ENCODE data around the gene PPIL6.

PPIL6 gene

GRCh38 chr6:109428889-109429477 is 11.4 kb downstream of the PPIL6 start:
- no peak for TF ChIP-seq CTCF (IDR thresholded peaks at IDR 0.05; ENCODE audit: low read depth, low read length, missing control alignments)
- DNase-seq (ENCODE audit: low read depth): no peak
- no peak overlapping the region for H3K4me3 ChIP-seq (ENCODE audit: low read depth, low read length)

GRCh38 chr6:109424946-109425345 is 15.5 kb downstream of the PPIL6 start:
- H3K4me3 ChIP-seq (ENCODE audit: low read depth, low read length): no peak overlapping the region
- DNase-seq (ENCODE audit: low read depth): no peak
- no peak for TF ChIP-seq CTCF (IDR thresholded peaks at IDR 0.05; ENCODE audit: low read depth, low read length, missing control alignments)

- TF ChIP-seq CTCF (IDR thresholded peaks at IDR 0.05; ENCODE audit: low read depth, low read length, missing control alignments): no peak
- no peak overlapping the region for H3K4me3 ChIP-seq (ENCODE audit: low read depth, low read length)
These were observed 19.2 kb downstream of the PPIL6 start for GRCh38 chr6:109421184-109421583.

GRCh38 chr6:109420751-109421150 is 19.7 kb downstream of the PPIL6 start:
- DNase-seq (ENCODE audit: low read depth): no peak
- H3K4me3 ChIP-seq (ENCODE audit: low read depth, low read length): no peak overlapping the region
- no peak for TF ChIP-seq CTCF (IDR thresholded peaks at IDR 0.05; ENCODE audit: low read depth, low read length, missing control alignments)

More at GRCh38 chr6:109421184-109421583, 19.2 kb downstream of the PPIL6 start:
- no peak for DNase-seq (ENCODE audit: low read depth)

- no peak for TF ChIP-seq CTCF (IDR thresholded peaks at IDR 0.05; ENCODE audit: low read depth, low read length, missing control alignments)
- DNase-seq (ENCODE audit: low read depth): no peak
- no peak overlapping the region for H3K4me3 ChIP-seq (ENCODE audit: low read depth, low read length)
These were observed 22.8 kb downstream of the PPIL6 start for GRCh38 chr6:109417646-109418045.

- no peak overlapping the region for H3K4me3 ChIP-seq (ENCODE audit: low read depth, low read length)
- no peak for TF ChIP-seq CTCF (IDR thresholded peaks at IDR 0.05; ENCODE audit: low read depth, low read length, missing control alignments)
- DNase-seq (ENCODE audit: low read depth): no peak
These were observed 29.4 kb downstream of the PPIL6 start for GRCh38 chr6:109411034-109411433.

GRCh38 chr6:109406196-109406595 is 34.2 kb downstream of the PPIL6 start:
- TF ChIP-seq CTCF (IDR thresholded peaks at IDR 0.05; ENCODE audit: low read depth, low read length, missing control alignments): no peak
- no peak overlapping the region for H3K4me3 ChIP-seq (ENCODE audit: low read depth, low read length)
- no peak for DNase-seq (ENCODE audit: low read depth)
